Coronary artery (tissue), 2 donors: Measurements from ENCODE around the gene NUP210.

Source experiments
- DNase-seq: peaks from one replicate; pipeline ENCODE4 v3.0.0-alpha.2; 2017; ENCODE audit warnings: low spot score
- H3K27ac ChIP-seq, 2 donors: fragments of 200-600 bp; sonication (generic); one replicate each; pipeline ENCODE4 v1.5.1; 2016 to 2019
- H3K4me3 ChIP-seq: fragments of 200-600 bp; sonication (generic); 2 replicates; pipeline ENCODE4 v1.5.1; 2016; ENCODE audit warnings: mild to moderate bottlenecking, moderate library complexity
- TF ChIP-seq, protein P1 (sequence below): fragments of 200-600 bp; sonication (generic); IDR thresholded peaks from one replicate; pipeline ENCODE4 v1.5.1; 2019; ENCODE audit warnings: antibody characterized with exemption

The NUP210 gene

DNA sequence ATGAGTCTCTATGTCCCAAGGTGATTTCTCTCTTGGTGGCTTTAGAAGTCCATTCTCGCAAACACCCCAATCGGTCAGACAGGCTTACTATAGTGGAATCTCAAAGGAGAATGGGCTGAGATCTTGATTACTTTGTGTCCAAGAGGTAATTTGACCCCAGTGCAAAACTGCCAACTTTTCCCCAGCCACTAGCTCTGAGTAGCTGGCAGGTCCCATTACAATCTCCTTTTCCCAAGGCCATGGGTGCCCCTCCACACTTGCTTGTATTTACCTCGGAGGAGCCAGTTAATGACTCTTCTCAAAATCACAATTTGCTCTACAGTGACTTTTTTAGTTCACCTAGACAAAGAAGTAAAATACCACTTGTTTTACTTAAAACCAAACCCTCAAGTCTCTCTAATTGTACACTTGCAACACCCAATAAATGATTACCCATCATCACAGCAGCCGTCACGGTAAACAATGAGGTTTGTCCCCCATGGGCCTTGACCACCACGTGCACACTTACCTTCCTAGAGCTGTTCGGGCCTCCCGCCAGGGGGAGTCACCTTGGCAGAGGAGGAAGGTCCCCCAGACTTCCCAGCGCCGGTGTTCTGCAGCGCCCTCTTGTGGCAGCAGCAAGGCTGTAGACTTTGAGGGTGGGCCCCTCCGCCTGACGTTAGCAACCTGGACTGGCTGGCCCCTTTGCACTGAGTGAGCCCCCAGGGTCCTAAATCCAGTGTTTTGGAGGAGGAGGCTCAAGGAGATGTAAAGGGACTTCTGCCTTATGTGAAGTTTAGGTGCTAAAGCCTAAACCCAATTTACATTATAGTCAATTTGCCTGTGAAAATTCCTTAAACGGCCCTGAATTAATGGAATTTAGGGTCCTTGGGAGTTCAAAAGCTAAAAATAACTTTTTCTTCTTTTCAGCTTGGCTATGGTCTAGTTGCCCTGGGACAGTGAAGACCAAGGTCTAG lies 41.3 kb upstream of the NUP210 start:
- DNase-seq, result no peak
- TF ChIP-seq, protein P1, sequence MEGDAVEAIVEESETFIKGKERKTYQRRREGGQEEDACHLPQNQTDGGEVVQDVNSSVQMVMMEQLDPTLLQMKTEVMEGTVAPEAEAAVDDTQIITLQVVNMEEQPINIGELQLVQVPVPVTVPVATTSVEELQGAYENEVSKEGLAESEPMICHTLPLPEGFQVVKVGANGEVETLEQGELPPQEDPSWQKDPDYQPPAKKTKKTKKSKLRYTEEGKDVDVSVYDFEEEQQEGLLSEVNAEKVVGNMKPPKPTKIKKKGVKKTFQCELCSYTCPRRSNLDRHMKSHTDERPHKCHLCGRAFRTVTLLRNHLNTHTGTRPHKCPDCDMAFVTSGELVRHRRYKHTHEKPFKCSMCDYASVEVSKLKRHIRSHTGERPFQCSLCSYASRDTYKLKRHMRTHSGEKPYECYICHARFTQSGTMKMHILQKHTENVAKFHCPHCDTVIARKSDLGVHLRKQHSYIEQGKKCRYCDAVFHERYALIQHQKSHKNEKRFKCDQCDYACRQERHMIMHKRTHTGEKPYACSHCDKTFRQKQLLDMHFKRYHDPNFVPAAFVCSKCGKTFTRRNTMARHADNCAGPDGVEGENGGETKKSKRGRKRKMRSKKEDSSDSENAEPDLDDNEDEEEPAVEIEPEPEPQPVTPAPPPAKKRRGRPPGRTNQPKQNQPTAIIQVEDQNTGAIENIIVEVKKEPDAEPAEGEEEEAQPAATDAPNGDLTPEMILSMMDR, result peak; percentile 20
- H3K4me3 ChIP-seq, result no peak overlapping the region
- no peak overlapping the region for H3K27ac ChIP-seq

DNA sequence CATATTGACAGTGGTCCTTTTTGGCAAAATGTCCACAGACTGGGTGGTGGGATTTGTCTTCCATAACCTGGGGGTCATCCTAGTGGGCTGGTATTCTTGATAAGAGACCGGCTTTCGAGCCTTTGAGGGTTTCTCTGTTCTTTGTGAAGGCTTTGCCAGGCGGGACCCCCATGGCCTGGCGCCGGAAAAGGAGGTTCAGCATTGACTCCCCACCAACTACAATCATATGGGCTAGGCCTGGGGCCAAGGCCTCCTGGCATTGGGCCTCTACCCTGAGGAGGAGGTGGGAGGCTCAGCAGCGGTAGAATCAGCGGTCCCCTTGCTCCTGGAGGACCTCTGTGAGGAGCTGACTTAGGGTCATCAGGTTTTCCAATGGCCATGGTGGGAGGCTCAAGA lies 40.2 kb upstream of the NUP210 start:
- TF ChIP-seq, protein P1, result no peak
- no peak for DNase-seq
- no peak overlapping the region for H3K27ac ChIP-seq
- no peak overlapping the region for H3K4me3 ChIP-seq

DNA sequence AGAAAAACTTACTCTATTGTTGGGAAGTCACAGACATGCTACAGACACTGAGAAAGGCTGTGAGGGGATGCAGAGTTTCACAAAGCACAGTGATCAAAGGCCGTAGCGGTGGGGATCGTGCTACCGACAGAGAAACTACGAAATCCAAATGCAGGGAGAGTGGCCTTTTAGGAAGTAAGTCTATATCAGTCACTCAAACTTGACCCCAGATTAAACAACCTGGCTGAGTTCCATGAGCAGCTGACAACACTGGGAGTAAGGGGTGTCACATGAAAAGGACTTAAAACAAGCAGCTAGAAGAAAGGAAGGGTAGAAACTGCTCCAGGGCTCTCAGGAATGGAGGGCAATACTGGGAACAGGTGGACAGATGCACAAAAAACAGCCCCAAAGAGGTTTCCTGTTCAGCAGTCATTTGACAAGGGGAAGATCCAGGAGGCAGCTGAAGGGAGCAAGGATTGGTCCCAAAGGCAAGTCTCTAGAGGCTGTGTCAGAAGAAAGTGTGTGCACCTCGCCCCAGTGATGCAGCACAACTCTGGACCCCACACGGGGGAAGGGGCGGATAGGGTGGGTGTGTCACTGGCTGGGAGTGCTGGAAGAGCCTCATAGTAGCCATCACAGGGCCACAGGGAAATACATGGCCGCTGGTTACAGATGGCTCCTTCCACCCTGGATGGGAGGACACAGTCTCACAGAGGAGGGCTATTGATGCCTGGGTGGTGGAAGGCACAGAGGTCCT lies 39.7 kb upstream of the NUP210 start:
- Histone ChIP-seq H3K4me3 (no peak overlapping the region), H3K27ac (no peak overlapping the region)
- DNase-seq, result no peak
- TF ChIP-seq, protein P1, result no peak

DNA sequence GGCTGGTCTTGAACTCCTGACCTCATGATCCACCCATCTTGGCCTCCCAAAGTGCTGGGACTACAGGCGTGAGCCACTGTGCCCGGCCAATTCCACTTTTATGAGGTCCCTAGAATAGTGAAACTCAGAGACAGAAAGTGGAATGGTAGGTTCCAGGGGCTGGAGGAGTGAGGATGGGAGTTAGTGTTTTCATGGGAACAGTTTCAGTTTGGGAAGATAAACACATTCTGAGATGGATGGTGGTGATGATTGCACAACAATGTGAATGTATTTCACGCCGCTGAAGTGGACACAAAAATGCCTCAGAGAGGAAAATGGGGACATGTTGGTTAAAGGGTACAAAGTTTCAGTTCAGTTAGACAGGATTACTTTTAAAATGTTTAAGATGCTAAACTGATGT lies 37.5 kb upstream of the NUP210 start:
- no peak for DNase-seq
- no peak overlapping the region for H3K4me3 ChIP-seq
- TF ChIP-seq, protein P1, result no peak
- H3K27ac ChIP-seq, result no peak overlapping the region

DNA sequence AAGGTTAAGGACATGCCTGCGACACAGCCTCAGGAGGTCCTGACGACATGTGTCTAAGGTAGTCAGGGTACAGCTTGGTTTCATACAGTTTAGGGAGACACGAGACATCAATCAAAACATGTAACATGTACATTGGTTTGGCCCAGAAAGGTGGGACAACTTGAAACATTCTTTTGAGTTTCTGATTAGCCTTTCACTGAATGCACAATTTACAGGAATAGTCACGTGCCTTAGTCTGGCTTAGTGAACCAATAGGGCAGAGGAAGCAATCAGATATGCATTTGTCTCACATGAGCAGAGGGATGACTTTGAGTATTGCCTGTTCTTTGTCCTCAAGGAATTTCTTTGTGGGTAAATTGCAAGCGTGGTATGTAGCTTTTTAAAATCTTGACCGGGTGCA lies 35.5 kb upstream of the NUP210 start:
- DNase-seq, result no peak
- H3K27ac ChIP-seq, result no peak overlapping the region
- TF ChIP-seq, protein P1, result no peak
- H3K4me3 ChIP-seq, result no peak overlapping the region

DNA sequence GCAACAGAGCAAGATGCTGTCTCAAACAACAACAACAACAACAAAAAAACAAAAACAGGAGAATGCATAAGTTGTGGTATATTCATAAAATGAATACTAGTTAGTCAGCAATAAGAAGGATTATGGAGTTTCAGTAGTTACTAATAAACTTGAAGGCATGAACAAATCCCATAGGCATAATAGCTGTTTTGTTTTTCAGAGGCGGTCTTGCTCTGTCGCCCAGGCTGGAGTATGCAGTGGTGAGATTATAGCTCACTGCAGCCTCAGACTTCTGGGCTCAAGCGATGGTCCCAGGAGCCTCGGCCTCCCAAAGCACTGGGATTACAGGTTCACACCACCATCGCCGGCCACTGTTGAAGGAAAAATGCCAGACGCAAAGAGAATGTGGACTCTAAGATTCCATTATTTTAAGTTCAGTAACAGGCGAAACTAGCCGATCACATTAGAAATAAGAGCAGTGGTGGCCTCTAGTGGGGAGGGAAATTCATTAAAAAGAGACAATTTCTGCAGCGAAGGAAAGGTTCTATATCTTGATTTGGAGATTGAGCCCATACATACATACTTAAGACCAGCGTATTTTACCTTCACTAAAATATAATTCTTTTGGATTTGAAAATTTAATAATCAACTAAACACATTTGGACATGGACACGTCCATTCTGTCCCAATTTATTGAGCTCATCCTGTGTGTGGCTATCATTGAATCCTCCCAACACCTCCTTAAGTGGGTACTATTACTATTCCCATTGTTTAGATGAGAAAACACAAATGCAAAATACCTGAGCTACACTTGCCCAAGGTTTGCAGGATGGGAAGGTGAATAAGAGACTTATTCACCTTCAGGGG lies 32.6 kb upstream of the NUP210 start:
- H3K27ac ChIP-seq, result peak overlapping the region; percentile 71 to 83
- DNase-seq, result no peak
- peak overlapping the region; percentile 67 for H3K4me3 ChIP-seq
- TF ChIP-seq, protein P1, result peak; percentile 59
